ENCODE measurements around the gene CFAP410.
"Not testable (repeated sequence)": the region's sequence is repeated elsewhere in the genome, so short reads cannot be mapped to it uniquely, and the experiment has no call there.

The CFAP410 gene

DNA sequence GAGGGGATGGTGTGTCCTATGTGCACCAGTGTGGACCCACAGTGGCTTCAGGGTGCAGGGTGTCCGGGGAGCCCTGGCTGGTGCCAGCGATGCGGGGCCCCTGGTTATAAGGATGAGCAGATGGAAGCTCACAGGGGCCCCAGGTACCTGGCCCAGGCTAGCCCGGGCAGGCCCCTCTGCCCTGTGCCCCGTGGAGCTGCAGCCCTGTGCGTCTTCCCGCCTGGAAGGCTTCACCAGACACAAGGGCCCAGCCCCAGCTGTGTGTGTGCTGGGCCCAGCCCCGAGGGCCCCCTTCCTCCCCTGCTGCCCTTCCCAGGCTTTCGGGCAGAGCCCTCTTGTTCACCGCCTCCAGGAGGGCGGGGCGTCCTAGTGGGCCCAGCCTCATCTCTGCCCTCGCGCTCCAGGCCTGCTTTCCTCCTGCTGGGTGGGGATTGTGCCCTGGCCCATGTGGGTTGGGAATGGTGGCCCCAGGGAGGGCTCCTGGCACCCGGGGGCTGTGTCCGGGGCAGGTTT is 23.4 kb downstream of the CFAP410 start:
- DNase-seq: no peak

DNA sequence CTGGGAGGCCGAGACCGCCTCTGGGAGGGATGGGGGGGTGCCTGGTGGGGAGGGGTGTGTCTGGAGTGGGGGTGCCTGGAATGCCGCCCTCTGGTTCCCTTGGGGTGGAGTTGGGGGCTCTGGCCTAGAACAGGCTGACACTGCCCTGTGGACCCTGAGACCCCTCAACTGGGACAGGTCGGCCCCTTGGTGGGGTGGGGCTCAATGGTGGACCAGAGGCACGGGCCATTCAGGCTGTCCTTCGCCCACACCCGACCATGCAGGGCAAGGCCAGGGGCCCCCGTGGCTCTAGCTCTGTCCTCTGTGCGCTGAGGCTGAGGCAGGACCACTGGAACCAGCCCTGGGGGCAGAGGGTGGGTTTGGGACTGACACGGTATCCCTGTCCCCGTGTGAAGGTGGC is 24.6 kb downstream of the CFAP410 start:
- DNase-seq: no peak

DNA sequence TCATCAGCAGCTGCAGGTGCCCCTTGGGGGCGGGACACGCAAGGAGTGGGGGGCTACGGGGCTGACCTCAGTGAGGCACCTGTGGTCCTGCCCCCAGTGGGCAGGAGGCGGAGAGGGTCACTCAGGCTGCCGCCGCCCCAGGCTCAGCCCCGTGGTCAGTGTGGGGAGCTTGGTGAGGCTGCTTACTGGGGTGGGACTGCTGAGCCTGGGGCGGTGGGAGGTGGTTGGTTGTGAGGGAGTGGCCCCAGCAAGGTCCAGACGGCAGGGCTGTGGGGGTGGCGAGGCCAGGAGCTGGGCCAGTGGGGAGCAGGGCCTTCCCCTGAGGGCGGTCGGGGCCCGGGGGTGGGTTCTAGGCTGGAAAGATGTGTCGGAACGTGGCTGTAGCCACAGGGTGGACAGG is 25.1 kb downstream of the CFAP410 start:
- no peak for DNase-seq

DNA sequence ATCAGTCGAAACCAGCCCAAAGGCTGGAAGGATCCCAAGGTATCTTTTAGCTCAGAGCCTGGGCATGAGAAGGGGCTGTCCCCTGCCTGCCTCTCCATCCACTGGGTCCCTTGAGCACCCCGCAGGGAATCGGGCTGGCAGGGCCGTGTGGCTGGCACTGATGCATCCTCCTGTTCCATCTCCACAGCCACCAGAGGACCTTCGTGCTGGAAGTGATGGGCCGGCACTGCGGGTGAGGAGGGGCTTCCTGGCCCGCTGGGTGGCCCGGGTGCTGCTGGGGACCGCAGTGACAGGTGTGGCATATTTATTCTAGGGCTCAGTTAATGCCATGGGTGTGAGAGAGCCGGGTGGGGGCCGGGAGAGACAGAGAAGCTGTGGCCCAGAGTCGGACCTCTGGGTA is 25.7 kb downstream of the CFAP410 start:
- no peak for DNase-seq

DNA sequence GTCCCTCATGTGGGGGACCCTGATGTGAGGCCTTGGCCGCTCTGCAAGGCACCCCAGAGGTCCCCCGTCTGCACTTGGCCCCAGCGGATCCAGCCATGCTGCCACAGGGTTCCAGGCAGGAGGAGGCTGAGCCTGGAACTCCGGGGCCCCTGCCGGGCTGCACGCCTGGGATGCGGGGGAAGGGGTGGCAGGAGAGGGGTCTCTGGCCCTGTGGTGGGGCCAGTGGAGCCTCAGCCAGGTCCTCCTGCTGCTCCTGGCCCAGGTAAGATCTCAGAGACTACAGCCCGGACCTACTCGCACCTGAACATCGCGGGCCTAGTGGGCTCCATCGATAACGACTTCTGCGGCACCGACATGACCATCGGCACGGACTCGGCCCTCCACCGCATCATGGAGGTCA is 26.5 kb downstream of the CFAP410 start:
- no peak for DNase-seq

DNA sequence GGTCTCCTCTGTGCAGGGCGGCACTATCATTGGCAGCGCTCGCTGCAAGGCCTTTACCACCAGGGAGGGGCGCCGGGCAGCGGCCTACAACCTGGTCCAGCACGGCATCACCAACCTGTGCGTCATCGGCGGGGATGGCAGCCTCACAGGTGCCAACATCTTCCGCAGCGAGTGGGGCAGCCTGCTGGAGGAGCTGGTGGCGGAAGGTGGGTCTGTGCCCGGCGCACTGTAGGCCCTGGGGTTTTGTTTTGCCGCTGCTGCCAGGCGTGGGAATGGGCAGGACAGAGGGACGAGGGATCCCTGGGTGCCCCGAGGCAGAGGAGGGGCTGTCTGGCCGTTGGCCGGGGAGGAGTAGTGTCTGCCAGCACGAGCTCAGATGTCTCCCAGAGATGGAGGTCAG is 27.1 kb downstream of the CFAP410 start:
- no peak for DNase-seq

DNA sequence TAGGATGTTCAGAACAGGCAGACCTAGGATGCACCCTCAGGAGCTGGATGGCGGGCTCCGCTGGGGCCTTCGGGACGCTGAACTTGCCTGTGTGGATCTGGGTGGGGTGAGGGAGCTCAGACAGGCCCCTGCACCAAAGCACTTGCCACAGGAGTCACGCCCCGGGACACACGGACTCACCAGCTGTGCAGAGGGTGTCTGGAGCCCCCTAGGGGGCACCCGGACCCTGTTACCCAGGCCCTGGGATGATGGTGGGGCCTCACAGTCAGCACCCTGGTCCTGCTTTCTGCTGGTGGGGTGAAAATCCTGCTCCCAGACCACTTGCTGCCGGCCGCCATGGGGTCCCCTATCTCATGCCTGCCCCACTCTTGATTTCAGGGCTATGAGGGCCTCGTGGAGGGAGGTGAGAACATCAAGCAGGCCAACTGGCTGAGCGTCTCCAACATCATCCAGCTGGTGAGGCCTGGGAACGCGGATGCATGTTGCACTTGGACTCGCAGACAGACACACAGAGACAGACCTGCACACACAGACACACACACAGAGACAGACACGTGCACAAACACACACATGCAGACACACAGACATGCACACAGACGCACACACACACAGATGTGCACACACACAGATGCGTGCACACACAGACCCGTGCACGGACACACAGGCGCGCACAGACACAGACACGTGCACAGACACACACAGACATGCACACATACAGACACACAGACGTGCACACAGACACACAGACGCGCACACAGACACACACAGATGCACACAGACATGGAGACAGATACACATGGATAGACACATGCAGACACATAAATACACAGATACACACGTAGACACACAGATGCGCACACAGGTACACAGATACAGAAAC is 28.3 kb downstream of the CFAP410 start:
- no peak for DNase-seq

DNA sequence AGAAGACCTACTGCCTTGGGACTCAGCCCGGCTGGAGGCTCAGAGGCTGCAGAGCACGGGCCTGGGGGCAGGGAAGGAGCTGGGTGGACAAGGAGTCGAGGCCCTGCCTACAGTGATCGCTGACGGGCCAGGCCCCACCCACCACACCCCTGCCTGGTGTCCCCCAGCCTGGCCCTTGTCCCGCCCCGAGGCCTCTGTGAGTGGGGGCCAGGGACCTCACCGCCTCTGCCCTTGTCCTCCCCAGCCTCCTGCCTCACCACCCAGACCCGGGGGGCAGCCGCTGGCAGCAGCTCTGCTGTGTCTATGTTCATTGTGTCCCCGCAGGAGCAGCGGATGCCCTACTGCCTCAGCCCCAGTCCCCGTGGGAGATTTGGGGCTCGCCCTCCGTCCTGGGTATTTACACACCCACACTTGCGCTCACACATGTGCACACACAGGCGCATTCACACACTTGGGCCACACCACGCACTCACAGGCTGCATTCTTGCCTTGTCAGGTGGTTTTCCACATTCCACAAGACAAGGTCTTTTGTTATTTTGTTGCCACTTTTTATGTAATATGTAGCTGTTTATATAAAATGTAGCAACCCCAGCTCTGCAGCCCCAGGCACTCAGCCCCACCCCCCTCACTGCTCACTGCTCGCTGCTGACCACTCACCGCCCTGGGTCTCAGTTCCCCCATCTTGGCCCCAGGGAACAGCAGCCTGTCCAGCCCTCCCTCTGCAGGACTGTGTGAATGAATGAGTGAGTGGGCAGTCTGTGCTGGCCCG is 32.1 kb downstream of the CFAP410 start:
- DNase-seq: no peak

DNA sequence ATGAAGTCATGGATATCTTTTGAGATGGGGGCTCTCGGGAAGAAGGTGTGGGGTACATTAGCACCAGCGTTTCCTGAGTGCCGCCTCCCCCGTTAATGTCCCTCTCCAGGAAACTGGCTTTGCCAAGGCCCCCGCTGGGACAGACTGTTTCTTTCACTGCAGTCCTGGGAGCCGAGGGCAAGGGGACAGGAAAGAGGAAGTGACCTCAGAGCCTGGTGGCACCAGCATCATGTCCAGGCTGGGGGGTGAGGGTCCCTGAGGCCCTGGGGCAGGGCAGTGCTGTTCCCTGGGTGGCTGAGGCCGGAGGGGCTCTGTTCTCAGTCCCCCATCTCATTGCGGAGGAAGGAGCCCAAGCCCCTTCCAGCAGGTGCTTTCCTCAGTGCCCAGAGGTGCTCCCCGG is 33.5 kb downstream of the CFAP410 start:
- no peak for DNase-seq

DNA sequence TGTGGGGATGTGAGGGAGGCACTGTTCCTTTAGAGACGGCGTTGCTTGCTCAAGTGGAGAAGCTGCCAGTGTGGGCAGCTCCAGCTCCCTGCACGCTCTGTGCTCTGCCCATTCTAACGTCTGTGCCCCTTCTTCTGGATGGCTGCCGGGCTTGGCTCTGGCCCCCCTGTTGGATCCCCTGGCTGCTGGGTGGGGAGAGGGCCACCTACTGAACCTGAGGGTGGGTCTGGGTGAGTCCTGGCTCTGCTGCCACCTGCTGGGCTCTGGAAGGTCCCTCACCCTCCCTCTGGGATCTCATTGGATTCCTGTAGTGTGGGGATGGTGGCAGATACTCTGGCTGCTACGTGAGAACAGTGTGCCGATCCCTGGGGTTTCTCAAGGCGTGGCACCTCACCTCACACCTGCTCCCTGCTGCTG is 34.3 kb downstream of the CFAP410 start:
- DNase-seq: peak in 1 of 2 experiments; percentile 44

DNA sequence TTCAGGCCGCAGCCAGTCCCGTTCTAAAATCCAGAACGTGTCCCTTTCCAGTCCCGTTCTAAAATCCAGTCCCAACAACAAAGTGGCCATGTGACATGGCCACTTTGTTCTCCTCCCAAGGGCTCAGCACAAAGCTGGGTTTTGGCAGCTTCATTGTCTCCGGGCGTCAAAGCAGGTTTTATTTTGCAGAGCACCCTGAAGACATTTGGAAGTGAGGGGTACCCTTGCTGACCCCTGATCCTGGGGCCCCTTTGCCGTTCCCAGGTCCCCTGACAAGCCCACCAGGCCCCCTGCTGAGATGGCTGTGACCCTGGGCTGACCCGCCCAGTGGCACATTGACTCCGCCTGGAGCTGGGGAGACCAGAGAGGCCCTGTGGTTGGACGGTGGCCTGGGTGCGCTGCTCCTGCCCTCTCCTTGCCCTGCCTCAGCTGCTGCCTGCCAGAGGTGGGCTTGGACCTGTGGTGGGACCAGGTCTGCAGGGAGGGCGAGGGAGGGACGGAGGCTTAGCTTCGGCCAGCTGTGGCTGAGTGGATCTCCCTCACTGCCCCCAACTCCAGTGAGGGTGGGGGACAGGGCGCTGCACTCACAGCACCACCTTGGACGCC is 35.1 kb downstream of the CFAP410 start:
- DNase-seq: no peak

DNA sequence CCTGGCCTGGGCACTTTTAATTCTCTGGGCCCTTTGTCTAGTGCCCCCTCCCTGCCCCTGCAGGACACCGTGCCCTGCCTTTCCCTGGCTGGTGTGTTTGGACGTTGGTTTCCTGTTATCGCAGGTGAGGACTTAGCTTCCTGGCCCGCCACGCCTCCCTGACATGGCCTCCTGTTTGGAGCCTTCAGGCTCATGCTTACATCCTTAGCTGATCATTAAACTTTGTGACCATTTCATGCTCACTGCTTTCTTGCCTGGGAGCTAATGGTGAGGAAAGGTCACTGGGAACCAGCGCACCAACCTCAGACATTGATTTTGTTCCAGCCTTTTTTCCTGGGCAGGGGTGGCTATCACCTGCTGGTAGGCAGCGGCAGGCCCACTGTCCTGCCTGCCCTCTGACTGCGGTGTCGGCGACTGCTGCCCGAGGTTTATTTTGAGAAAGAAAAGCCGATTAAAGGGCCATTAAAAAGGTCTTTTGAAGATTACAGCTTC is 35.7 kb downstream of the CFAP410 start:
- no peak for DNase-seq

DNA sequence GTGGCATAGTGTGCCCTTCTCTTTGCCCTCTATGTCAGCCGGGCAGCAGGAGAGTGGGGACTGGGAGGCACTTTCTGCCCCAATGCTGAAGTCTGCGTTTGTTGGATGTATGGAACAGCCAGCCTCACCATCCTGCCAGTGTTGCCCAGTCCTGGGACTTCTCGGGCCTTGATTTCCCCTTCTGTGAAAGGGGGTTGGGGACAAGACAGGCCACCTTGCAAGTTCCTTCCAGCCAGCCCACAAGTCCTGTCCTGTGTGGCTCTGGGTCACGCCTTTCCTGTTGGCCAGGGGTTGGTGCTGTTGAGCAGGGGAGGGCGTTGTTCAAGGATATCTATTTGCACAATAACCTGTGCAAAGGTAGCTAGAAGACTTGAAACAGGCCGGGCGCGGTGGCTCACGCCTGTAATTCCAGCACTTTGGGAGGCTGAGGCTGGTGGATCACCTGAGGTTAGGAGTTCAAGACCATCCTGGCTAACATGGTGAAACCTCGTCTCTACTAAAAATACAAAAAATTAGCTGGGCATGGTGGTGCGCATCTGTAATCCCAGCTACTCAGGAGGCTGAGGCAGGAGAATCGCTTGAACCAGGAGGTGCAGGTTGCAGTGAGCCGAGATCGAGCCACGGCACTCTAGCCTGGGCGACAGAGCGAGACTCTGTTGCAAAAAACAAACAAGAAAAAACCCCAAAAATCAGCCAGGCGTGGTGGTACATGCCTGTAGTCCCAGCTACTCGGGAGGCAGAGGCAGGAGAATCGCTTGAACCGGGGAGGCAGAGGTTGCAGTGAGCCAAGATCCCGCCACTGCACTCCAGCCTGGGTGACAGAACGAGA is 36.4 kb downstream of the CFAP410 start:
- not testable (repeated sequence) for DNase-seq

DNA sequence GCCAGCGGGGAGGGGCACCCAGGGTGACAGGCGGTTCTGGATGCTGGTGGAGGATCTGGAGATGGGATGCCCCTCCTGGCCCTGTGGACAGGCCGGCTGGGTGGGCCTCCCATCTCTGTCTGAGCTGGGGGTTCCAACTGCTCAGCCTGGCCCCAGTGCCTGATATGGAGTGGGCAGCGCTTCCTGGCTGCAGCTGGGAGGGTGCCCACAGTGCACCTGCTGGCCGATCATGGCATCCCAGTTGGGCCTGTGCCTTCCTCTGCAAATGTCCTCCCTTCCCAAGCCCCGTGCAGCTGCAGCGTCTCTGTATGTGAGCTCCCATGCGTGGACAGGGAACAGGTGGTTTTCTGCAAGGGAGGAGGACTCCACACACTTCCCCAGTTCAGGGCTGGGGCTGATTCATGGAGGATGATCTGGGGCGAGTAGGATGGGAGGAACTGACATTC is 37.2 kb downstream of the CFAP410 start:
- DNase-seq: no peak

DNA sequence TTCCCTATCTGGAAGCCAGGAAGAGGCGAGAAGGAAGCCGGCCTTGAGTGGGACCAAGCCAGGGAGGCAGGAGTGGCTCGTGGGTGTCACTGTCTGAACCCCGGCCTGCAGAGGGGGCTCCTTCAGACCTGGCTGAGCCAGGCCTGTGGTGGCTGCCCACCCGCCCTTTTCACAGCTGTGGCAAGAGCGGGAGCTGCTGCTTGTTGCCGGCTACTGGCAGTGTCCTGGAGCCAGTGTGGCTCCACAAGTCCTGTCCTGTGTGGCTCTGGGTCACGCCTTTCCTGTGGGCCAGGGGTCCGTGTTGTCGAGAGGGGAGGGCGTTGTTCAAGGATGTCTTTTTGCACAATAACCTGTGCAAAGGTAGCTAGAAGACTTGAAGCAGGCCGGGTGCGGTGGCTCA is 38.0 kb downstream of the CFAP410 start:
- no peak for DNase-seq

DNA sequence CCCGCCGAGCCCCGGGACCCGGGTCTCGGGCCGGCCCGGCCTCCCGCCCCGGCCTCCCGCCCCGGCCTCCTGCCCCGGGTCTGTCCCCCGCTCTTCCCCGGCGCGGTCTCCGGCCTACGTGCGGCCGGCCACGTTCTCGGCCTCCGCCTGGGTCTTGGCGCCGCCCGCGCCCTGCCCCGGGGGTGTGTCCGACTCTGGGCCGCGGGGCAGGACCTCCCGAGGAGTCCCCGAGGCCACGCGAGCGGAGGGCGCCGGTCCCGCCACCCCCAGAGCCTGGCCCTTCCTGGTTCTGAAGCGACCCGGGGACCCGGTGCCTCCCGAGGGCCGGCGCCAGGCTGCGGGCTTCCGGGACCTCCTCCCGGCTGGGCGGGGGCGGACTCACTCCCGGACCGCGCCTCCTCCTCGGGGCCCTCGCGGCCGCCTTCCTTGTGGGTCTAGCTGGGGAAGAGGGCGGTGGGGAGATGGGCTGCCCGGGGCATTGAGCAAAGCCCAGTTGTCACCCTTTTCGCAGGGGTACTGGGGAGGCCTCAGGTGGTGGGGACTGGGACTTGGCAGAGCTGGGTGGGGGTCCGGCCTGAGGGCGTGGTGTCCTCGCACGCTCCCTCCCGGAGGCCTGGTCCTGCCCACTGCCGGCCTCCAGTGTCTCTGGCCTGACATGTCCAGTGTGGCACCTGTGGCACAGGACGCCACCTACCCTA is 38.8 kb downstream of the CFAP410 start:
- peak; percentile 21 to 43 for DNase-seq

DNA sequence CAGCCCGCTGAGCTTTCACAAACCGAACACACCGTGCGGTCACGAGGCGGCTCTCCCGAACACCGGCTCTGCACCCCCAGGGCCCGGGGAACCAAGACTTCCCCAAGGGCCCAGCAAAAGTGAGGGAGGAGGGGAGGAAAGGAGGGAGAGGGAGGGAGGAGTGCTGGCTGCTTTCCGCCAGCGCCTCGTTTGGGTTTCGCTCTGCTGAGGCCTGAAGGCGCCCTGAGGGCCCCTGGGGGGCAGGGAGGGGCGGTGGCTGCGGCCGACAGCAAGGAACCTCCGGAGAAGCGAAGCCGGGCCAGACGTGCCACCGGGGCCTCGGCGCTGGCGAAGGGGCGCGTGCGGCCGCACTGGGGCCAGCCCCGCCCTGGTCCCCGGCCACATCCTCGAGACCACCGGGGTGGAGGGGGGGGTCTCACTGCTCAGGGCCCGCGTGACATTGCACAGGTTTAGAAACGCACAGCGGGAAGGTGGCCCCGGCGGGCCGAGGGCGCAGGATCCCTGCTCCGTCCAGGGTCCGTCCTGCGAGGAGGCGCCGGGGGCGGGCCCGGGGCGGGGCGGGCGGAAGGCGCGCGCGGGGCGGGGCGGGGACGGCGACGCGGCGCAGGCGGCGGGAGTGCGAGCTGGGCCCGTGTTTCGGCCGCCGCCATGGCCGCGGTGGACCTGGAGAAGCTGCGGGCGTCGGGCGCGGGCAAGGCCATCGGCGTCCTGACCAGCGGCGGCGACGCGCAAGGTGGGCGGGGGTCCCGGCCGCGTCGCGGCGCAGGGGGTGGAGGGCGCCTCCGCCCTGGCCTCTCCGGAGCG is 39.5 kb downstream of the CFAP410 start, which contains the start of gene PFKL:
Gene PFKL (plus strand): TSS at position 596 of the 804 bp plus-strand sequence. CDS start 53 bp downstream, at position 649.
- peak; percentile 23 to 27 for DNase-seq

DNA sequence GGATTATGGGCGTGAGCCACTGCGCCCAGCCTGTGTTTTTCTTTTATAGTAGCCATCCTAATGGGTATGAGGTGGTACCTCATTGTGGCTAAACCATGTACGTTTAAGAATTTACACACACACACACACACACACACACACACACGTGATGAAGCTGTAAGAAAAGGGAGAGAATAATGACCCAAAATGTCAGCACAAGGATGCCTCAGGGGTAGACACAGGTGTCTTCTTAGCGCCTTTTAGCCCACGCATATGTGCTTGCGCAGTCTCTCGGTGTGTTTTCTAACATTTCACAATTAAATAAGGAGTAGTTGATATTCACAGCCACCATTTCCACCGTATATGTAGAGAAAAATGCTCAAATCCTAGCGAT is 40.1 kb downstream of the CFAP410 start:
- no peak for DNase-seq

DNA sequence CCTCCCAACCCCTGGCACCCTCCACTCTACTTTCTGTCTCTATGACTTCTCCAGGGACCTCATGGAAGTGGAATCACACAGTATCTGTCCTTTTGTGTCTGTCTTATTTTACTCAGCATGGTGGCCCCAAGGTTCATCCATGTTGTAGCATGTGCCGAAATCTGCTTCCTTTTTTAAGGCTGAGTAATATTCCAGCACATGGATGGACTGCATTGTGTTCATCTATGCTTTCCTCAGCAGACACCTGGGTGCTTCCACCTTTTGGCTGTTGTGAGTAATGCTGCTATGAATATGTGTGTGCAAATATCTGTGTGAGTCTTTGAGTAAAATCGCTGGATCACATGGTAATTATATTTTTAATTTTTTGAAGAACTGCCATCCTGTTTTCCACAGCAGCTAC is 40.9 kb downstream of the CFAP410 start:
- no peak for DNase-seq

DNA sequence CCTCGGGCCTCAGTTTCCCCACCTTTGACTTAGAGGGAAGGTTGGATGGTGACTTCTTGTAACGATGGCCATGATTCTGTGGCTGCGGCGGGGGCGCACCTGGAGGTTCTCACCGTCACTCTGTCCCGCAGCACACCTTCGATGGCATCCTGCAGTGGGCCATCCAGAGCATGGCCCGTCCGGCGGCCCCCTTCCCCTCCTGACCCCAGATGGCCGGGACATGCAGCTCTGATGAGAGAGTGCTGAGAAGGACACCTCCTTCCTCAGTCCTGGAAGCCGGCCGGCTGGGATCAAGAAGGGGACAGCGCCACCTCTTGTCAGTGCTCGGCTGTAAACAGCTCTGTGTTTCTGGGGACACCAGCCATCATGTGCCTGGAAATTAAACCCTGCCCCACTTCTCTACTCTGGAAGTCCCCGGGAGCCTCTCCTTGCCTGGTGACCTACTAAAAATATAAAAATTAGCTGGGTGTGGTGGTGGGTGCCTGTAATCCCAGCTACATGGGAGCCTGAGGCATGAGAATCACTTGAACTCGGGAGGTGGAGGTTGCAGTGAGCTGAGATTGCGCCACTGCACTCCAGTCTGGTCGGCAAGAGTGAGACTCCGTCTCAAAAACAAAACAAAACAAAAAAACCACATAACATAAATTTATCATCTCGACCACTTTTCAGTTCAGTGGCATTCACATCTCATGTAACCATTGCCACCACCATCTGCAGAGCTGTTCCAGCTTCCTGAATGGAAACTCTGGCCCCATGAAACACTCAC is 41.5 kb downstream of the CFAP410 start:
- peak; percentile 69 to 71 for DNase-seq

Measured in activated CD4-positive, alpha-beta T cell treated with anti-CD3 and anti-CD28 coated beads, Interleukin-2, amount 50 U/mL, for 4 hours (primary cell).